ENCODE results near the gene RTN4IP1. TPM values are rescaled to one million over a fixed set of nuclear protein-coding genes. Genes with fewer than 3 reads are reported as not detected.

The RTN4IP1 gene
- 11.3 and 12.0 TPM in 2 replicates for total RNA-seq (2014; rRNA removed; shearing (Covaris generic))
- 13.4 and 13.6 TPM in 2 replicates for polyA plus RNA-seq (2015; cell fraction: cytosol; rRNA removed)
- polyA plus RNA-seq (2015; cell fraction: nucleus; rRNA removed), result 13.0 and 13.1 TPM in 2 replicates

GRCh38 chr6:106629103-106629858 lies at the start of gene RTN4IP1, which contains the start of gene QRSL1:
Gene RTN4IP1, minus strand, starts transcription at chr6:106629498. Its CDS starts 477 bp downstream, at chr6:106629021.
Gene QRSL1, plus strand, starts transcription at chr6:106629578. Its CDS starts 104 bp downstream, at chr6:106629682.
- DNase-seq (ENCODE audit: low read depth), result peak; percentile 90

GRCh38 chr6:106677282-106677681 lies 48.0 kb upstream of the RTN4IP1 start:
- no peak for DNase-seq (ENCODE audit: low read depth)

- no peak for DNase-seq (ENCODE audit: low read depth)
These were observed 45.4 kb upstream of the RTN4IP1 start for GRCh38 chr6:106674541-106675229.

GRCh38 chr6:106671651-106672050 lies 42.4 kb upstream of the RTN4IP1 start:
- no peak for DNase-seq (ENCODE audit: low read depth)

- no peak for DNase-seq (ENCODE audit: low read depth)
These were observed 40.9 kb upstream of the RTN4IP1 start for GRCh38 chr6:106670236-106670635.

GRCh38 chr6:106667022-106667402 lies 37.7 kb upstream of the RTN4IP1 start:
- DNase-seq (ENCODE audit: low read depth), result no peak

- no peak for DNase-seq (ENCODE audit: low read depth)
These were observed 37.2 kb upstream of the RTN4IP1 start for GRCh38 chr6:106666282-106667021.

GRCh38 chr6:106662458-106662857 lies 33.2 kb upstream of the RTN4IP1 start:
- no peak for DNase-seq (ENCODE audit: low read depth)

- no peak for DNase-seq (ENCODE audit: low read depth)
These were observed 30.6 kb upstream of the RTN4IP1 start for GRCh38 chr6:106659859-106660258.

GRCh38 chr6:106658469-106658868 lies 29.2 kb upstream of the RTN4IP1 start:
- no peak for DNase-seq (ENCODE audit: low read depth)

GRCh38 chr6:106648651-106649308 lies 19.5 kb upstream of the RTN4IP1 start:
- DNase-seq (ENCODE audit: low read depth), result no peak

GRCh38 chr6:106643061-106643460 lies 13.8 kb upstream of the RTN4IP1 start:
- DNase-seq (ENCODE audit: low read depth), result no peak

- no peak for DNase-seq (ENCODE audit: low read depth)
These were observed 13.2 kb upstream of the RTN4IP1 start for GRCh38 chr6:106642476-106642875.

GRCh38 chr6:106639812-106640211 lies 10.5 kb upstream of the RTN4IP1 start:
- no peak for DNase-seq (ENCODE audit: low read depth)

- no peak for DNase-seq (ENCODE audit: low read depth)
These were observed 8.5 kb upstream of the RTN4IP1 start for GRCh38 chr6:106637717-106638341.

- DNase-seq (ENCODE audit: low read depth), result no peak
These were observed 7.9 kb upstream of the RTN4IP1 start for GRCh38 chr6:106637051-106637716.

- no peak for DNase-seq (ENCODE audit: low read depth)
These were observed 5.3 kb upstream of the RTN4IP1 start for GRCh38 chr6:106634565-106634964.

GRCh38 chr6:106631346-106631745 lies 2.0 kb upstream of the RTN4IP1 start:
- no peak for DNase-seq (ENCODE audit: low read depth)

GRCh38 chr6:106630366-106630765 lies 1.1 kb upstream of the RTN4IP1 start:
- no peak for DNase-seq (ENCODE audit: low read depth)

- DNase-seq (ENCODE audit: low read depth), result no peak
These were observed 513 bp upstream of the RTN4IP1 start for GRCh38 chr6:106629859-106630163.

Data from HT1080 (cell line).